Activated CD4-positive, alpha-beta T cell treated with anti-CD3 and anti-CD28 coated beads, Interleukin-2, amount 50 U/mL, for 48 hours (primary cell): ENCODE measurements around the gene LASP1.

ENCODE experiments used
- DNase-seq, 2 experiments: peaks; one replicate each; pipeline ENCODE4 v3.0.0-alpha.2; 2020

LASP1 gene

DNA sequence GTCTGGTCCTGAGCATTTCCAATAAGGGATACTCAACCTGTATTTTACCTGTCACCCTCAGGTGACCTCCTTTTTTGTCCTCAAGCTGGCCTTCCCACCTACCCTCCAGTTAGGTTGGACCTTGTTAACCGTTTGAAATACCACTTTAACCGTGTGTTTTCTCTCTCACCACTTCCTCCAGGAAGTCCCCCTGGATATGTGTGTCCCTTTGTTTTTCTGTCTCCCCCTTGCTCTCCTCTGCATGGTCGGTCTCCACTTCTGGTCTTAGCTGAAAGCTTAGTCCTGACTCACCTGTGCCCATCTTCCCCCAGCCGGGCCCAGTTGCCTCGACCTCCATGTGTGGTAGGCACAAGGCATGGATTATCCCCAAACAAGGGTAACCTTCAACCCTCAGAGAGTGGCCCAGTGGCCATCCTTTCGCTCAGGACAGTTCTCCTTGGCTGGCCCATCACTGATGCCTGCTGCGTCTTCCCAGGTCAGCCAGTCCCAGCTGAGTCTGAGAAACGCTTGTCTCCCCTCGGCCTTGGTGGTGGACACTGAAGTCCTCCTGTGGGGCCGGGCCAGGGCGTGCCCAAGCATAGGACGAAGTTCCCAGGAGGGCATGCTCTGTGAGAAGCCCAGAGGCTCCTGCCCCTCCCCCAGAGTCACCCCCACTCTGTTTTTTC is 20.0 kb downstream of the LASP1 start:
- DNase-seq: no peak

DNA sequence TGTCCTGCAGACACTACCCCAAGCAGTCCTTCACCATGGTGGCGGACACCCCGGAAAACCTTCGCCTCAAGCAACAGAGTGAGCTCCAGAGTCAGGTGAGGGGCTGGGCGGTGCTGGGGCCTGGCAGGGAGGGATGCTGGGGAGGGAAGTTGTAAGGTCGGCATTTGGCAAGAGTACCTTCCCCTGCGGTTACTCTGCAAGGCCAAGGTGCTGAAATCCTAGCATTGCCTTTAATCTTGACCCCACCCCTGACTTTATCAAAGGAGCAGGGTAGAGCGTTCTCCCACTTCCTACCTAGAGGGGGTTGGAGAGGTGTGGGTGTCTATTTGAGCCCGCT is 20.5 kb downstream of the LASP1 start:
- DNase-seq: no peak

DNA sequence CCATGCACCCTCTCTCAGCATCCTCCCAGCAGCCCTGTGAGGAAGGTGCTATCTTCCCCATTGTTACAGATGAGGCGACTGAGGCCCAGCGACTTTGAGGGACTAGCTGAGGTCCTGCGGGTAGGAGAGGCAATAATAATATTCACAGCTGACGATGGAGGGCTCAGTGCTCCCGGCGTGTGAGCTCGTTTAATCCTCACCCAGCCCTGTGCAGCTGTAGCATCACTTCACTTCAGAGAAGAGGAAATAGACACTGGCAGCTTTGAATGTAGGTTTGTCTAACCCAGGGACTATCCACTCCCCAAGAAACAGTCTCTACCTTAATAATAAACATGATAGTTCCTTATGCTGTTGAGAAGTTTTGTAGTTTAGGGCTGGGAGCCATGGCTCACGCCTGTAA is 21.6 kb downstream of the LASP1 start:
- DNase-seq: no peak

DNA sequence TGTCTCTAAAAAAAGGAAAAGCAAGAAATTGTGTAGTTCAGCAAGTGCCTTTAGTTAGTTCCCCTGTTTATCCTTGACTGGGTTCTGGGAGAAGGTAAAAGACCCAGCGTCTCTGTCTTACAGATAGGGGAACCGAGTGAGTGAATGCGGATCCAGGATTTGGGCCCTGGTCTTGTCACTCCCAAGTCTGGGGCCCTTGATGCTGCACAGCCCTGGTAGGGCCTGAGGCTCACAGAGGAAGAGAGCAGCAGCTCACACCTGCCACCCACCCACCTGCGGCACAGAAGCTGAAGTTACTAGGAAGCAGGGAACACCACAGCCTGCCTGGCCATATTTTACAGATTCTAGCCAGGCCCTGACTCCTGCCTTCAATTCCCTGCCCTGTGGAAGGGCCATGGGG is 22.2 kb downstream of the LASP1 start:
- no peak for DNase-seq

DNA sequence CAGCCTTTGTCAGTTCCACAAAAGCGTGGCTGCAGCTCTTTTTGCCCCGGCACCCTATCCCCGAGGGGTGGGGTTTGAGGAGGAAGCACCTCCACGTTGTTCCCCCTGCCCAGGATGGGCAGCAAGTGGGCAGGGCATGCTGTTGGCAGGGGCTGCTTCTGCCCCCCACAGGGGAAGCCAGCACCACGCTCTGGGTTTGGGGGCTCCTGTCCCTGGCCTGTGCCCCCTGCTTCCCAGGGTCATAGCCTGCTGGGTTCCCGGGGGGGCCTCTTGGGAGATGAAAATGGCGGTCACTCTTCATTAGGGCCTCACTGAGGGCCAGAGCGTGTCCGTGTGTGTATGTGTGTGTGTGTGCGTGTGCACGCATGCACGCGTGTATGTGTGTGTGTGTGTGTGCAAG is 22.8 kb downstream of the LASP1 start:
- DNase-seq: no peak

DNA sequence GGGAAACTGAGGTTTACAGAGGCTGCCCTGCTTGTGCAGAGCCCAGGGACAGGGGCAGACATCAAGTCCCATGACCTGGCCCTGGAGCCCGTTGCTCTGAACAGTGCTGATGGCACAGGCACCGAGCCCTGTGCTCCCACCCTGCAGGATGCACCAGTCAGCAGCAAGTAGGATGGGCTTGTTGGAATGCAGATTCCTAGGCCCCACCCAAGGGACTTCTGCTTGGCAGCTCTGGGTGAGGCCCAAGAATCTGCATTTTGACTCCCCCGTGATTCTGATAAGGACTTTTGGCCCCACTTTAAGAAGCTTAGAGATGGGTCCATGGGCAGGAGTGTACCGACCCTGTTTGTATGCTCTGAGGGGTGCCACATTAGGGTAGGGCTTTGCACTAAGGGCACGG is 23.3 kb downstream of the LASP1 start:
- no peak for DNase-seq

DNA sequence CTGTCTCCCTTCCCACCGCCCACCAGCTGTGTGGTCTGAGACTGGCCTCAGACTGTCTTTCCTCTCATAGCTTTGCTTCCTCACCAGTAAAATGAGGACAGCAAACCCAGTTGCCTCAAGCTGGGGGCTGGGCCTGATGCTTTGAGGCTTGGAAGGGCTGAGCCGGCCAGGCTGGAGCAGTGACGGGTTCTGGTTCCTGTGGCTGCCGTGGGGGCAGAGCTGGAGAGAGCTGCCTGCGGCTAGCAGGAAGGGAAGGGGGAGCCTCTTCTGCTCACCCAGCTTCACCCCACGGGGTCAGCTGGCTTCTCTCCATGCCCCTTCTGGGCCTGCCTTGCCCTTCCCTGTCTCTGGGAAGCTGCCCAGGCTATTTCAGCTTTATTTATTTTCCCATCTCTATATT is 23.7 kb downstream of the LASP1 start:
- DNase-seq: peak; percentile 40 to 54

DNA sequence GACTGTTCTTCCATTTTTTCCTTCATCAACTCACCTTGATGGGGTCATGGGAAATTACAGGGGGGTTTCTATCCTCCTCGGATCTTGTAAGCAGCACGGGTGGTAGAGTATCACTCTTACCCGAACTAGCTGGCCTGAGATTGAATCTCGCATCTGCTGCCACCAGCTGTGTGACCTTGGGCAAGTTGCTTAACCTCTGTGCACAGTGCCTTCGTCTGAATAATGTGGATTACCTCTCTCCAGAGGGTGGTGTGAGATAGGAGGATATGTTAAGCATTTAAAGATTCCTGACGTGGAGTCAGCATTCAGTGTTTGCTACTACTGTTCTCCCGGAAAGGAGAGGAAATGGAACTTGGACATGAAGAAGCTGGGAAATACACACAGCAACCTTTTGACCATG is 24.4 kb downstream of the LASP1 start:
- no peak for DNase-seq

DNA sequence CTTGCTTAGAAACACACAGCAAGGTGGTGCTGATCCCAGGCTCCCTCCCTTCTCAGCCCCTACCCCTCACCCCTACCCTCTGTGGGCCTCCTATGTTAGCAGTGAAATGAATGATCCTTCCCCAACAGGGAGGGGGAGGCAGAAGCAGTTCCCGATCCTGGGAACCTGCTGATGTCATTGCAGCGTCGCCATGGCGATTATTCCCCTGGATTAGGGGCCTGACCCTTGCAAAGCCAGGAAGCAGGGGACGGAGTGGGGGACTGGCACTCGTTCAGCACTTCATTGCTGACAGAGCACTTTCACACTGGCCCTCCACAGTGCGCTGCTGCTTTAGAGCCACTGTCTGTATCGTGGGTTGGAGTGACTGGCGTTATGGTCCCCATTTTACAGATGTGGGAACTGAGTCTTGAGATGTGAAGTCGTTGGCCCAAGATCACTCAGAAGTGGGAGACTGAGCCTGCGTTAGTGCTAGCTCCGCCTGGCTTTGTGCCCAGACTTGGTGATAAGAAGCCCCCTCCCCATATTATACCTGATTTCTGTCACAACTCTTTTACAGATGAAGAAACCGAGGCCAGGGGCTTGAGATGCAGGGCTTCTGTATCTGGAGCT is 26.6 kb downstream of the LASP1 start:
- DNase-seq: no peak

DNA sequence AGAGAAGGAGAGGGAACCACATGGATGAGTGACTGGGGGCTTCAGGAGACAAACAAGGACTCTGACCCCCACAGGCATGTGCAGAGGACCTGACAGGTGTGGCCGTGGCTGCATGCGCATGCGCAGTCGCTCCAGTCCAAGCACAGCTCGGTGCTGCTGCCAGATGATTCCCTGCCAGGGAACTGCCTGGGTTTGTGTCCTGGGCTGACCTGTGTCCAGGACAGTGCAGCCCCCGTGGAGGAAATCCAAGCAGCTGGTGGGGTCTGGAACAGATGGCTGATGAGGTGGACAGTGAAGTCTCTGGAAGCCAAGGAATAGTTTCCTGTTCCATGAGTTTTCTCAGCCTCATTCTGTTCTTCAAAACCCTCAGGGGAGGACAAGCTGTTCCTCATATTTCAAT is 27.3 kb downstream of the LASP1 start:
- DNase-seq: no peak

DNA sequence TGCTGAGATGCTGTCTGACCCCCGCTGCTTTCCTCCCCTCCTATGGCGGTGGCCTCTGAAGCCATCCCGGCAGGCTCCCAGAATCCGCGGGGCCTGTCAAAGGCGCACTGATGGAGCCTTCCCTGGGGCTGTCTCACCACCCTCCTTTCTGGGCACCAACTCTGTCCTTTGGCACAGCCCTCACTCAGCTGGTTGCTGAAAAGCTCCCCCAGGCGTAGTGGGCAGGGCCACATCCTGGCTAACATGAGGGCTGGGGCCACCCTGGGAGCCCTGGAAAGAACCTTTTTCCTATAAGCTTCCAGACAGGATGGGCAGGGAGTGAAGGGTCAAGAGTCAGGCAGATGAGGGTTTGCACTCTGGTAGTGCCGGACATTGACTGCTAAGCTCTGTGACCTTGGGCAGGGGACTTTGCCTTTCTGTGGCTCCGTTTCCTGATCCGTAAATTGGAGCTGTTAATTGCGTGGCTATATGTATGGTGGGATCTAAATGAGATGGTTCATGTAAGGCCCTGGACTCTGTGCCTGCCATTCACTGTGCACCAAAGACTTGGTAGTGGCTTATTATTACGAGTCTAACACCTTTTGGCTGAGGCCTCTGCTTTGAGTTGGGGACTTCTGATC is 27.9 kb downstream of the LASP1 start:
- DNase-seq: no peak

DNA sequence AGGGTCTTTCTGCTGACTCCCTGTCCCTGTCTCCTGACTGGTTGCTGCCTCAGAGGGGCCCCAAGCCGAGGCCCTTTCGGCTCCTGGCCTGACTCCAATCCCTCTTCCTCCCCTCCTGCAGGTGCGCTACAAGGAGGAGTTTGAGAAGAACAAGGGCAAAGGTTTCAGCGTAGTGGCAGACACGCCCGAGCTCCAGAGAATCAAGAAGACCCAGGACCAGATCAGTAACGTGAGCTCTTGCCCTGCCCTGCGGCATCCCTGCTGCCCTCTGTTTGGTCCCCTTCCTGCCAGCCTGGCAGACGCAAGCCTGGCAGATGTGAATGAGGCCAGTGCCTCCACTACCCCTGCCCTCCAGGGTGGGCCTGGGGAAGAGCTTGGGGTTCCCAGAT is 28.4 kb downstream of the LASP1 start:
- peak in 1 of 2 experiments; percentile 46 for DNase-seq

DNA sequence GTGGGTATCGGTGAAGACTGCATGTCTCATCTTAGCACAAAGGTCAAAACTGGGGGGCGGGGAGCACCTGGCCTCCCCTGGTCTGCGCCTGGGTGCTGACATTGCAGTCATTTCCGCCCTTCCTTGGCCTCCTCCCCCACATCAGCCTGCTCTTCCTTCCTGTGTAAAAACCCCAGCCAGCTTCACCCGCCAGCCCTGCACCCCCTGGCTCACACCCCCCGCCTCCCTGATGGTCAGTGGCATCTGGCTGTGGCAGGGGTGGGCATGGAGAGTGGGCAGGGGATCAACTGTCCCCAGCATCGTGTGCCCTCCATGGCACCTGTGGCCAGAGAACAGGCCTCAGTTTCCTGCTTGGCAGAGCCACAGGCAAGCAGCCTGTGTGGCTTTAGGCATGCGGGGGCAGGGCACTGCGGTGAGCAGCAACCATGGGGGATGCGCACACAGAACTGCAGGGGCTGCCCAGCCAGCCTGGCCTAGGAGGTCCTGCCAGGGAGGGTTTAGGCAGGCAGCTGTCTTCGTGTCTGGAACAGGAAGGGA is 29.0 kb downstream of the LASP1 start:
- peak; percentile 88 to 91 for DNase-seq

DNA sequence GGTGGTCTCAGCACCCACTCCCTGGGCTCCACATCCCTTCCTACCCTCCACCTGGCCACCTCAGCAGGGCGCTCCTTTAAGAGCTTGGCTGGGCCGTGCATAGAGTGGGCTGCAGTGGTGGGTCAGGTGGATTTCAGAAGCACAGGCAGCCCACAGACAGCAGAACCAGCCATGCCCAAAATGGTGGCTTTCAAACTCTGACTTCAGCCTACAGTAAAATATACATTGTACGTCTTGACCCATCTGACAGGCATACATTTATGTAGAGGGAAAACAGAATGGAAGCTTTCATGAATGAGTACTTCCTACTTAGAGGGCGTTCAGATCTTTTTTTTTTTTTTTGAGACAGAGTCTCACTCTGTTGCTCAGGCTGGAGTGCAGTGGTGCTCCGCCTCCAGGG is 29.6 kb downstream of the LASP1 start:
- no peak for DNase-seq

DNA sequence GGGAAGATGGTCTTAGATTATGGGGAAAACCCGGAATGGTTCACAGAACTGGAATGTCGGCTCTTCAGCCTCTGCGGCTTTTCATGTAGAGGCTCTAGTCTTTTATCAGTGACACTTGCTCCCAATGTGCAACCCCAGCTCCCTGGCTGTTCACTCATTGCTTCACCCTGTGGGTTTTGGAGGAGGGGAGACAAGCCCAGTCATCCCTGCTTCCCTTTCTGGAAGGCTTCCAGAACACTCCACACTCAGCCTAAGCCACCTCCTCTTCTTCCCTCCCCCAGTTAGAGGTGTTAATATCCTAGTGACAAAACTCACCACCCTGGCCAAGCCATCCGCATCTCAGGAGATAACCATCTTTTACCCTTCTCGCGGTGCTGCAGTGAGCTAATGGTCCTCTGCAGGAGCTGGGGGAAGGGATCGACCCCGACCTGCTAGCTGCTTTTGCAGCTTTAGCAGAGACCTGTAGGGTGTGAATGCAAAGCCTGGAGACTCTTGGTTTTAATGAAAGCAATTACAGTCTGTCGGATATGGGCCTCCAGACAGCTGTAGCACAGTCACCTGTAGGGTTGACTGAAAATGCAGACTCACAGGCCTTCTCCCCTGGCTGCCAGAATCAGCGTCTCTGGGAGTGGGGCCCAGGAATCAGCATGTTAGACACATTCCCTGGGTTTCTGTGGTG is 31.3 kb downstream of the LASP1 start:
- DNase-seq: no peak

DNA sequence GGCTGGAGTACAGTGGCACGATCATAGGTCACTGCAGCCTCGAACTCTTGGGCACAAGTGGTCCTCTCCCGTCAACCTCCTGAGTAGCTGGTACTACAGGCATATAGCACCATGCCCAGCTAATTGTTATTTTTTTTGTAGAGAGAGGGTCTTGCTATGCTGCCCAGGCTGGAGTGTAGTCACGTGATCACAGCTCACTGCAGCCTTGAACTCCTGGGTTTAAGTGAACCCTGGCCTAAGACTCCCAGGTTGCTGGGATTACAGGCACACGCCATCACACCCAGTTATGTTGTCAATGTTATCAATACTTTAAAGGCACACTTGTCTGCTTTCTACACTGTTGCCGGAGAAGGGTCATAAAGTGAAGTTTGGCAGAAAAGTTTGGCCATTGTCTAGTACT is 33.5 kb downstream of the LASP1 start:
- DNase-seq: no peak

DNA sequence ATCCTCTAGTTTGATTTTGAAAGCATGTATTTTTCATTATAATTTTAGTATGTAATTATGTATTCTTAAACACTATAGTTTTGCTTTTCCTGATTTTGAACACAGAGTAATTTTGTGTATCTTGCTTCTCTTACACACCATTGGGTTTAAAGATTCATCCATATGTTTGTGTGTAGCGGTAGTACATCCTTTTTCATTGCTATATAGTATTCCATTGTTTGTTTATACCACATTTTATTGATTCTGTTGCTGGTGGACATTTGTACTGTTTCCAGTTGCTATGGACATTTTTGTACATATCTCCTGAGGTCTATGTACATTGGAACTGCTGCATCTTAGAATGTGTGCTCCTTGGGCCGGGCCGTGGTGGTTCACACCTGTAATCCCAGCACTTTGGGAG is 35.0 kb downstream of the LASP1 start:
- DNase-seq: no peak

DNA sequence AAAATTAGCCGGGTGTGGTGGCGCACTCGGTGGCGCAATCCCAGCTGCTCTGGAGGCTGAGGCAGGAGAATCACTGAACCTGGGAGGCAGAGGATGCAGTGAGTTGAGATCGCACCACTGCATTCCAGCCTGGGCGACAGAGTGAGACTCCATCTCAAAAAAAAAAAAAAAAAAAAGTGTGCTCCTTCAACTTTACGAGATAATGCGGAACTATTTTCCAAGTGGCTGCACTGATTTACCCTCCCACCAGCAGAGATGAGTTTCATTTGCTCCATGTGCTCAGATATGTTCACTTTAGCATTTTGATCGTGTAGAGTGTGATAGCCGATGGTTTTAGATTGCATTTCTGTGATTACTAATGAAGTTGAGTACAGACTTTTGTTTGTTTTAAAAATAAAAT is 35.5 kb downstream of the LASP1 start:
- no peak for DNase-seq

DNA sequence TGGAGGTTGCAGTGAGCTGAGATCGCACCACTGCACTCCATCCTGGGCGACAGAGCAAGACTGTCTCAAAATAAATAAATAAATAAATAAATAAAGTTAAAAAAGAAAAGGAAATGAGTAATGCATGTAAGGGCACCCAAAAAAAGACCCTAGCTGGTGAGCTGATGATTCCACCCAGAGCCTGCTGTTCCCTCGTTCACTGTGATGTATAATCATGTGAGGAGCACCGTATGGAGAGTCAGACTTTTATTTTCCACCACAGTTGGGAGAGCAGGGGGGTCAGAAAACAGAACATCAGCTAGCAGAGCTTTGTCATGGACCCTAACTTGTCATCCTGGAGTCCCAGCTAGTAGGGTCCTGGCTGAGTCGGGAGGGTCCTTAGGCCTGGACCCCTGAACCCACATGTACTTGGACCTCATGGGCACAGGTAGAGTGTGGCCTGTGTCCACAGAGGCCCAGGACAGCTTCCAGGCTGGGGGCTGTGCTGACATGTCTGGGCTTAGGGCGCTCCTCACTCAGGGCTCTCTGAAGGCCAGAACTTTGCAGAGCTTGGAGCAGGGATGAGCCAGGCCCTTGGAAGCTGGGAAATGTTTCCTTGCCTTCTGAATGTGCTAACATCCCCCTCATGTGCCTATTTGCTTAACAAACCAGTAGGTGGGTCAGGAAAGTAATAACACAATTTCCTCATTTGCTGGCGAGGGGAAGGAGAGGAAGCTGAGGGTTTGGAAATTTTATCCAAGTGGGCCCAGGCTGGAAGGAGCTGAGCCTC is 36.8 kb downstream of the LASP1 start:
- DNase-seq: no peak

DNA sequence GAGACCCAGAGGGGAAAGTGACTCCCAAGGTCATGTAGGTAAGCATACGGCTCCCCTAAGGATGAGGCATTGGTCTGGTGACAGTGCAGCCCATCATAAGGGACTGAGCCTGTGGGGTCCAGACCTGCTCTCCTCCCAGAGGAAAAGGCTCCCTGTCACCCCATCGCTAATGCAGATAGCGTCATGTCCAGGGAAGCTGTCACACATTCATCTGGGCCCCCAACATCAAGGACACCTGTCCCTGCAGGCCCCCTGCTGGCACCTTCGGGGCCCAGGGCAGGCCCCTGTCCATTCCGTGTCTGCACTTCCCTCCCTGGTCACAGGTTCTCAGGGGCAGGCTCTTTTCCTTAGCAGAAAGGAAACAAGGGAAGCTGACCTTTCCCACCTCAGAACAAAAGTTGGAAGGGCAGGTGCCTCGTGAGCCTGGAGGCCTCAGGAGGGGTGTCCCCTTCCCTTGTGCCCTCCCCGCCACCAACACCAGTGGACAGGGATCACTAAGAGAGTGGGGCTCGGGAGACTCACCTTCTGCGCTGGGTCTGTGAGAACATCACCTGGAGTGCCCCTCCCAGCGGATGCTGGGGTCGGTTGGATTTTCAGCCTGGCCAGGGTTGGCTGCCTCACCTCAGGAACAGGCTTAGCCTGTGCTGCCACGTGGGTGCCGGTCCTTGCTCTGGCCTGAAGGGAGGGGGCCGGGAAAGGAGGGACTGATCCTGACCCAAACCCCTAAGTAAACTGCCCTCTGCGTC is 38.2 kb downstream of the LASP1 start:
- no peak for DNase-seq

DNA sequence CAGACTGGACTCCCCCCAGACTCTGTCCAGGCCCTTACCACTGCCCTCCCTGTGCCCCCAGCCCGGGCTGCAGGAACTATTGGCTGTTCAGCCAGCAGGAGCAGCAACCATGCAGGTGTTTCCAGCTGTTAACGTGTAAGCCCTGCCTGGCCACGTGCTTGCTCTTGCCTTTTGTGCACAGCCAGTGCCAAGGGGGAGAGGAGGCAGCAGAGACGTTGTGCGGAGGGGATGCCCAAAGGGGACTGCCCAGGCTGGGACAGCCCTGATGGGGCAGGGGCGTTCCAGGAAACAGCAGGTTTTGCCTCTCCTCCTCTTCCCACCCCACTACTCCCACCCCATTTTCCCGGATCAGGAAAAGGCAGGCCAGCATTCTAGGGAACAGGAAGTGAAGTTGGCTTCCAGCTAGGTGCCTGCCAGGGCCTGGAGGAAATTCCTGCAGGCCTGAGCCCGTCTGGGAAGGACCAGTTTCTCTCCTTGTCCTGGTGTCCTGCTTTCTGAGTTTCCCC is 38.9 kb downstream of the LASP1 start:
- DNase-seq: no peak

DNA sequence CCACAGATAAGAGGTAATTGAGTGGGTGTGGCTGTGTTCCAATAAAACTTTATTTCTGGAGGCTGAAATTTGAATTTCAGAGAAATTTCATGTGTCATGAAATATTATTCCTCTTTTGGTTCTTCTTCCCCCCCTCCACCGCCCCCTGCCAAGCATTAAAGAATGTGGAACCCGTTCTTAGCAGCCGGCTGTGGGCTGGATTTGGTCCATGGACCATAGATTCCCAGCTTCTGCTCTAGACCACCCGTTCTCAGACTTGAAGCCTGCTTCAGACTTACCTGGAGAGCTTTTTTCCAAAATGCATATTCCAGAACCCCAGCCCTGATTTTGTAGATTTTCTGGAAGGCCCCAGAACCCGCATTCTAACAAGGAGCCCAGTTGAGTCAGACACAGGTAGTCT is 40.5 kb downstream of the LASP1 start:
- DNase-seq: no peak
